ENCODE measurements around the gene DMXL2.

The DMXL2 gene

DNA sequence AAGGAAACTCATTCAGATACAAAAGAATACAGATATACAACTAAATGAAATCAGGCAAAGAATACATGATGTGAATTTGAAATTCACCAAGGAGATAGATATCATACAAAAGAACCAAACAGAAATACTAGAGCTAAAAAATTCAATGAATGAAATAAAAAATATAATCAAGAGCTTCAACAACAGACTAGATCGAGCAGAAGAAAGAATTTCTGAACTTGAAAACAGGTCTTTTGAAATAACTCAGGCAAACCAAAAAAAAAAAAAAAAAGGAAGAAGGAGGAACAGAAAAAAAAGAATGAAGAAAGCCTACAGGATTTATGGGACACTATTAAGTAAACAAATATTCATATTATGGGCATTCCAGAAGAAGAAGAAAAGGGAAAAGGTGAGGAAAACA lies 137.8 kb downstream of the DMXL2 start:
- whole genome bisulfite sequencing, result no CpG with 5 or more reads among the region's 1 CpG
- peaks cover 47% of the 10 kb centered on the region for H3K9me3 ChIP-seq (ENCODE audit: control insufficient read depth, low read length)
- no peak for DNase-seq

DNA sequence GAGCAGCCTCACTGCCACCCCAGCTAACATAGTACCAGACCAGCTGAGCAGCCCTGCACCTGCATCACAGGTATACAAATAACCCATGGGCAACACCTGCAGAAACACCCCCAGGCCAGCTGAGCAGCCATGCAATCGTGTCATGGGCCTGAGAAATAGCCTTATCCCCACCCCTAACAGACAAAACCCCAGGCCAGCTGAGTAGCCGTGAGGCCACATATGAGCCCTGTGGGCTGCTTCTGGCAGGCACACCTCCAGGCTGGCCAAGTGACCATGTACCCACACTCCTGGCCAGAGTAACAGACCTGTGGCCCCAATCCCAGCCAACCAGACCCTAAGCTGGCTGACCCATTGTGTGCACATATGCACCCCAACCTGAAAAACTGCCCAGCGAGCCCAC lies 138.6 kb downstream of the DMXL2 start:
- Histone ChIP-seq H3K36me3 (ENCODE audit: control insufficient read depth in 1 of 2, insufficient read depth in 2 of 2, low read depth in 1 of 2, low read length in 2 of 2) (peaks cover 14 to 57% of the 10 kb centered on the region in 2 experiments), H3K23ac (ENCODE audit: low read length in 2 of 2) (no peak overlapping the region), H3K9me3 (ENCODE audit: control insufficient read depth, low read length) (peaks cover 47% of the 10 kb centered on the region), H4K91ac (ENCODE audit: low read length) (peak overlapping the region; percentile 41), H3K27ac (ENCODE audit: low read length, poor library complexity, severe bottlenecking) (no peak overlapping the region), H3K79me1 (replicated peaks; ENCODE audit: low read length, poor library complexity, severe bottlenecking) (peaks cover 15% of the 10 kb centered on the region), H3K4ac (ENCODE audit: low read depth in 1 of 2, low read length in 2 of 2) (no peak overlapping the region), H2AFZ (ENCODE audit: low read depth, low read length) (no peak overlapping the region), H3K27me3 (ENCODE audit: control insufficient read depth in 1 of 2, insufficient read depth in 1 of 2, low read length in 2 of 2) (no peaks in the 10 kb centered on the region), H2BK15ac (ENCODE audit: low read depth, poor library complexity, severe bottlenecking) (no peak overlapping the region), H4K8ac (ENCODE audit: low read length) (no peak overlapping the region), H3K4me1 (ENCODE audit: control insufficient read depth, insufficient read depth, low read depth, low read length) (no peaks in the 10 kb centered on the region), H2BK12ac (ENCODE audit: low read length in 2 of 2) (no peak overlapping the region), H2BK5ac (ENCODE audit: low read depth, low read length, poor library complexity, severe bottlenecking) (no peak overlapping the region), H2AK5ac (ENCODE audit: low read length, severe bottlenecking) (no peak overlapping the region), H2BK120ac (ENCODE audit: low read depth, low read length) (no peak overlapping the region), H3K18ac (ENCODE audit: low read depth in 1 of 2, low read length in 2 of 2) (no peak overlapping the region), H3K4me3 (ENCODE audit: insufficient read depth in 1 of 2, low read depth in 1 of 2, low read length in 2 of 2) (peak overlapping the region in 1 of 2 experiments; percentile 30), H3K14ac (ENCODE audit: low read length in 2 of 2) (no peak overlapping the region), H3K4me2 (ENCODE audit: low read length, poor library complexity, severe bottlenecking) (no peak overlapping the region), H3K9ac (ENCODE audit: low read length) (no peak overlapping the region)
- no peak for DNase-seq
- WGBS, result 99% methylated on average over 3 of the region's 3 CpGs

More for the DNA sequence above, 137.8 kb downstream of the DMXL2 start:
- Histone ChIP-seq H2BK15ac (ENCODE audit: low read depth, poor library complexity, severe bottlenecking) (no peak overlapping the region), H3K4me2 (ENCODE audit: low read length, poor library complexity, severe bottlenecking) (no peak overlapping the region), H2AFZ (ENCODE audit: low read depth, low read length) (no peak overlapping the region), H3K18ac (ENCODE audit: low read depth in 1 of 2, low read length in 2 of 2) (no peak overlapping the region), H2BK12ac (ENCODE audit: low read length in 2 of 2) (no peak overlapping the region), H2BK5ac (ENCODE audit: low read depth, low read length, poor library complexity, severe bottlenecking) (no peak overlapping the region), H3K27me3 (ENCODE audit: control insufficient read depth in 1 of 2, insufficient read depth in 1 of 2, low read length in 2 of 2) (no peaks in the 10 kb centered on the region), H3K4me1 (ENCODE audit: control insufficient read depth, insufficient read depth, low read depth, low read length) (no peaks in the 10 kb centered on the region), H4K8ac (ENCODE audit: low read length) (no peak overlapping the region), H2AK5ac (ENCODE audit: low read length, severe bottlenecking) (no peak overlapping the region), H3K9ac (ENCODE audit: low read length) (no peak overlapping the region), H3K79me1 (replicated peaks; ENCODE audit: low read length, poor library complexity, severe bottlenecking) (peaks cover 15% of the 10 kb centered on the region), H3K36me3 (ENCODE audit: control insufficient read depth in 1 of 2, insufficient read depth in 2 of 2, low read depth in 1 of 2, low read length in 2 of 2) (peaks cover 14 to 59% of the 10 kb centered on the region in 2 experiments), H3K23ac (ENCODE audit: low read length in 2 of 2) (no peak overlapping the region), H2BK120ac (ENCODE audit: low read depth, low read length) (no peak overlapping the region), H3K27ac (ENCODE audit: low read length, poor library complexity, severe bottlenecking) (no peak overlapping the region), H4K91ac (ENCODE audit: low read length) (no peak overlapping the region), H3K4me3 (ENCODE audit: insufficient read depth in 1 of 2, low read depth in 1 of 2, low read length in 2 of 2) (no peak overlapping the region), H3K14ac (ENCODE audit: low read length in 2 of 2) (no peak overlapping the region), H3K4ac (ENCODE audit: low read depth in 1 of 2, low read length in 2 of 2) (no peak overlapping the region)

- H3K4ac ChIP-seq (ENCODE audit: low read depth in 1 of 2, low read length in 2 of 2), result no peak overlapping the region
- peaks cover 14 to 52% of the 10 kb centered on the region in 2 experiments for H3K36me3 ChIP-seq (ENCODE audit: control insufficient read depth in 1 of 2, insufficient read depth in 2 of 2, low read depth in 1 of 2, low read length in 2 of 2)
- no peak overlapping the region for H2AFZ ChIP-seq (ENCODE audit: low read depth, low read length)
- no peak overlapping the region for H2BK120ac ChIP-seq (ENCODE audit: low read depth, low read length)
- H2BK5ac ChIP-seq (ENCODE audit: low read depth, low read length, poor library complexity, severe bottlenecking), result no peak overlapping the region
- peaks cover 15% of the 10 kb centered on the region for H3K79me1 ChIP-seq (replicated peaks; ENCODE audit: low read length, poor library complexity, severe bottlenecking)
- no peak overlapping the region for H3K18ac ChIP-seq (ENCODE audit: low read depth in 1 of 2, low read length in 2 of 2)
- H4K91ac ChIP-seq (ENCODE audit: low read length), result no peak overlapping the region
- H3K9me3 ChIP-seq (ENCODE audit: control insufficient read depth, low read length), result peaks cover 47% of the 10 kb centered on the region
- H3K4me1 ChIP-seq (ENCODE audit: control insufficient read depth, insufficient read depth, low read depth, low read length), result no peaks in the 10 kb centered on the region
- H2BK15ac ChIP-seq (ENCODE audit: low read depth, poor library complexity, severe bottlenecking), result no peak overlapping the region
- H4K8ac ChIP-seq (ENCODE audit: low read length), result no peak overlapping the region
- no peaks in the 10 kb centered on the region for H3K27me3 ChIP-seq (ENCODE audit: control insufficient read depth in 1 of 2, insufficient read depth in 1 of 2, low read length in 2 of 2)
- no peak overlapping the region for H3K14ac ChIP-seq (ENCODE audit: low read length in 2 of 2)
- H3K4me3 ChIP-seq (ENCODE audit: insufficient read depth in 1 of 2, low read depth in 1 of 2, low read length in 2 of 2), result peak overlapping the region in 1 of 2 experiments; percentile 30
- WGBS, result 82% methylated on average over 8 of the region's 8 CpGs
- H2BK12ac ChIP-seq (ENCODE audit: low read length in 2 of 2), result no peak overlapping the region
- H3K27ac ChIP-seq (ENCODE audit: low read length, poor library complexity, severe bottlenecking), result no peak overlapping the region
- H3K4me2 ChIP-seq (ENCODE audit: low read length, poor library complexity, severe bottlenecking), result no peak overlapping the region
- H2AK5ac ChIP-seq (ENCODE audit: low read length, severe bottlenecking), result no peak overlapping the region
- DNase-seq, result no peak
- no peak overlapping the region for H3K23ac ChIP-seq (ENCODE audit: low read length in 2 of 2)
- no peak overlapping the region for H3K9ac ChIP-seq (ENCODE audit: low read length)
Measured at GRCh38 chr15:51483520-51483919, 139.1 kb downstream of the DMXL2 start.

- H2BK5ac ChIP-seq (ENCODE audit: low read depth, low read length, poor library complexity, severe bottlenecking), result no peak overlapping the region
- no peak overlapping the region for H3K9ac ChIP-seq (ENCODE audit: low read length)
- H3K4me1 ChIP-seq (ENCODE audit: control insufficient read depth, insufficient read depth, low read depth, low read length), result no peaks in the 10 kb centered on the region
- no peak overlapping the region for H3K18ac ChIP-seq (ENCODE audit: low read depth in 1 of 2, low read length in 2 of 2)
- H4K91ac ChIP-seq (ENCODE audit: low read length), result no peak overlapping the region
- H3K27me3 ChIP-seq (ENCODE audit: control insufficient read depth in 1 of 2, insufficient read depth in 1 of 2, low read length in 2 of 2), result no peaks in the 10 kb centered on the region
- H2AK5ac ChIP-seq (ENCODE audit: low read length, severe bottlenecking), result no peak overlapping the region
- no peak overlapping the region for H2BK120ac ChIP-seq (ENCODE audit: low read depth, low read length)
- H3K27ac ChIP-seq (ENCODE audit: low read length, poor library complexity, severe bottlenecking), result no peak overlapping the region
- no peaks in the 10 kb centered on the region for H3K79me1 ChIP-seq (replicated peaks; ENCODE audit: low read length, poor library complexity, severe bottlenecking)
- H3K4ac ChIP-seq (ENCODE audit: low read depth in 1 of 2, low read length in 2 of 2), result no peak overlapping the region
- H2BK12ac ChIP-seq (ENCODE audit: low read length in 2 of 2), result no peak overlapping the region
- H3K4me2 ChIP-seq (ENCODE audit: low read length, poor library complexity, severe bottlenecking), result no peak overlapping the region
- H3K4me3 ChIP-seq (ENCODE audit: insufficient read depth in 1 of 2, low read depth in 1 of 2, low read length in 2 of 2), result no peak overlapping the region
- peaks cover 0 to 34% of the 10 kb centered on the region in 2 experiments for H3K36me3 ChIP-seq (ENCODE audit: control insufficient read depth in 1 of 2, insufficient read depth in 2 of 2, low read depth in 1 of 2, low read length in 2 of 2)
- H4K8ac ChIP-seq (ENCODE audit: low read length), result no peak overlapping the region
- no peak overlapping the region for H3K14ac ChIP-seq (ENCODE audit: low read length in 2 of 2)
- no peak overlapping the region for H2BK15ac ChIP-seq (ENCODE audit: low read depth, poor library complexity, severe bottlenecking)
- H2AFZ ChIP-seq (ENCODE audit: low read depth, low read length), result no peak overlapping the region
- DNase-seq, result no peak
- no peaks in the 10 kb centered on the region for H3K9me3 ChIP-seq (ENCODE audit: control insufficient read depth, low read length)
- H3K23ac ChIP-seq (ENCODE audit: low read length in 2 of 2), result no peak overlapping the region
Measured at GRCh38 chr15:51475736-51476135, 146.8 kb downstream of the DMXL2 start.
